CD4-positive, alpha-beta T cell (primary cell): ENCODE results near the gene ATG5. TPM values are rescaled to one million over a fixed set of nuclear protein-coding genes. Genes with fewer than 3 reads are reported as not detected.

Experiments used
- ATAC-seq: fragments of 200-7000 bp; cut with Tn5 transposase; one replicate; pipeline ENCODE4 v1.10.0; 2022; ENCODE audit warnings: mild to moderate bottlenecking; ENCODE audit not compliant: poor library complexity
- CTCF ChIA-PET: fragments of 350-600 bp; sonication (Branson Sonifier 250); formaldehyde crosslinking; loops from one replicate; lab custom pipeline; 2021; ENCODE audit warnings: antibody characterized with exemption, inconsistent platforms; lab: Charles Lee
- POLR2A ChIA-PET: fragments of 350-600 bp; sonication (Branson Sonifier 250); formaldehyde crosslinking; loops from one replicate; lab custom pipeline; 2021; ENCODE audit warnings: antibody characterized with exemption, inconsistent platforms; lab: Charles Lee
- DNase-seq, 14 experiments: peaks; one replicate each; pipeline ENCODE4 v3.0.0-alpha.2; 2013 to 2020; ENCODE audit warnings: mixed read lengths in 2 of 14
- H3K27ac ChIP-seq, 2 donors: one replicate each; pipeline versions ENCODE4 v1.5.1 to v1.7.0; 2013; ENCODE audit warnings: low read length in 2 of 2, low read depth in 1 of 2, mild to moderate bottlenecking in 1 of 2
- H3K27me3 ChIP-seq, 2 experiments: 1 replicate in 1 of 2; 2 replicates in 1 of 2; pipeline versions ENCODE4 v1.6.1 to v1.7.0; 2013; ENCODE audit warnings: low read length in 2 of 2, control low read depth in 1 of 2, mild to moderate bottlenecking in 1 of 2, moderate library complexity in 1 of 2; ENCODE audit not compliant: insufficient read depth in 2 of 2, control insufficient read depth in 1 of 2
- H3K36me3 ChIP-seq: one replicate; pipeline ENCODE4 v1.6.1; 2013; ENCODE audit warnings: low read length, control low read depth; ENCODE audit not compliant: insufficient read depth
- H3K4me1 ChIP-seq: one replicate; pipeline ENCODE4 v1.6.1; 2013; ENCODE audit warnings: low read length, control low read depth; ENCODE audit not compliant: insufficient read depth
- H3K4me3 ChIP-seq: one replicate; pipeline ENCODE4 v1.5.1; 2013; ENCODE audit warnings: mild to moderate bottlenecking, low read length, moderate library complexity
- H3K9me3 ChIP-seq, 2 experiments: 1 replicate in 1 of 2; 2 replicates in 1 of 2; pipeline versions ENCODE4 v1.6.1 to v1.7.0; 2013; ENCODE audit warnings: low read length in 2 of 2, mild to moderate bottlenecking in 2 of 2, control low read depth in 1 of 2, moderate library complexity in 1 of 2; ENCODE audit not compliant: control insufficient read depth in 1 of 2, insufficient read depth in 1 of 2
- H3K27ac Mint-ChIP-seq: one replicate; pipeline ENCODE4 v1.8.0; 2020; ENCODE audit warnings: mixed read lengths
- H3K27me3 Mint-ChIP-seq: one replicate; pipeline ENCODE4 v1.8.0; 2021; ENCODE audit warnings: mixed read lengths
- H3K36me3 Mint-ChIP-seq: one replicate; pipeline ENCODE4 v1.8.0; 2021; ENCODE audit warnings: low read depth, mixed read lengths
- H3K4me1 Mint-ChIP-seq: one replicate; pipeline ENCODE4 v1.8.0; 2021; ENCODE audit warnings: low read depth, mixed read lengths
- H3K4me3 Mint-ChIP-seq: one replicate; pipeline ENCODE4 v1.8.0; 2020; ENCODE audit warnings: mild to moderate bottlenecking, mixed read lengths
- H3K9me3 Mint-ChIP-seq: one replicate; pipeline ENCODE4 v1.8.0; 2020; ENCODE audit warnings: mixed read lengths
- intact Hi-C, 2 experiments: fragments of 100-400 bp; cut with DNase I in 1 of 2; cut with micrococcal nuclease in 1 of 2; formaldehyde crosslinking; loops; one replicate each; pipeline versions ENCODE4 v1.15.1 to v1.9.0; 2023 to 2025; cut with DNase I, micrococcal nuclease
- total RNA-seq, 174 experiments: library from RNA in 2 of 174; stranded (reverse) in 2 of 174; gene quantifications; one replicate each; pipeline ENCODE4 v1.2.3 and lab custom pipeline; 2021 to 2026
- TF ChIP-seq, protein P1 (sequence below): fragments of 200-600 bp; IDR thresholded peaks from one replicate; pipeline ENCODE4 v1.8.0; 2022; ENCODE audit warnings: antibody characterized with exemption, mild to moderate bottlenecking

The ATG5 gene
- total RNA-seq, 2 experiments from 2014 or later: 19.4 to 23.2 TPM

DNA sequence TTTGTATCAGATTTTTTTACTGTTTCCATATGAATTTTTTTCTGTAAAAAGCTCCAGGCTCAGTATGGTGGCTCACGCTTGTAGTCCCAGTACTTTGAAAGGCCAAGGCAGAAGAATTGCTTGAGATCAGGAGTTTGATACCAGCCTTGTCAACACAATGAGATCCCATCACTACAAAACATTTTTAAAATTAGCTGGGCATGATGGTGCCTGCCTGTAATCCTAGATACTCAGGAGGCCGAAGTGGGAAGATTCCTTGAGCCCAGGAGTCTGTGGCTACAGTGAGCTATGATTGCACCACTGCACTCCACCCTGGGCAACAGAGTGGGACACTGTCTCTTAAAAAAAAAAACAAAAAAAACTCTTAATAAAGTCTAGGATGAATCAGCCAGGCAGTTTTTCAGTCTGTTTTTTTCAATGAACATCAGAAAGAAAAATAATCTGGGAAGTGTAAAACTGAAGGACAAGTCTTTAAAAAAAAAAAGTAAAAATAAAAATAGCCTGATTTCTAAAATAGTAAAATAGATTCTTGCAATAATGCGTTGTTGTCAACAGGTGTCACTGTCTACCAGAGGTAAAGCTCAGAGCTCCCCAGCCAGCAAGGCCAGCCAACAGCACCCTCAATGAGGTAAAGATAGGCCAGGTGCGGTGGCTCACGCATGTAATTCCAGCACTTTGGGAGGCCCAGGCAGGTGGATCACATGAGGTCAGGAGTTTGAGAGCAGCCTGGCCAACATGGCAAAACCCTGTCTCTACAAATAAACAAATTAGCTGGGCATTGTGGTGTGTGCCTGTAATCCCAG lies 9.3 kb upstream of the ATG5 start:
- Mint-ChIP-seq H3K27ac (no peak overlapping the region), H3K9me3 (no peaks in the 10 kb centered on the region), H3K27me3 (peaks cover 53% of the 10 kb centered on the region), H3K4me1 (no peaks in the 10 kb centered on the region), H3K4me3 (no peak overlapping the region), H3K36me3 (no peaks in the 10 kb centered on the region)
- Histone ChIP-seq H3K4me1 (peaks cover 3% of the 10 kb centered on the region), H3K36me3 (no peaks in the 10 kb centered on the region), H3K4me3 (no peak overlapping the region), H3K27me3 (peaks cover 0 to 9% of the 10 kb centered on the region in 2 experiments), H3K27ac (no peak overlapping the region), H3K9me3 (no peaks in the 10 kb centered on the region)
- CTCF ChIA-PET: interaction anchor here (0.6 to 2.1 kb wide), 10 partner anchors 9 to 932 kb away, joined by 3 to 10 read pairs (median 4); partner anchors contain the start of genes ATG5, CRYBG1 and PREP
- DNase-seq (peak; percentile 15 to 82 (median 38)), ATAC-seq (peak; percentile 90)
- POLR2A ChIA-PET: interaction anchor here (0.7 to 1.8 kb wide), 3 partner anchors 9 to 851 kb away, joined by 3 to 16 read pairs (median 4); partner anchors contain the start of gene ATG5
- TF ChIP-seq, protein P1, sequence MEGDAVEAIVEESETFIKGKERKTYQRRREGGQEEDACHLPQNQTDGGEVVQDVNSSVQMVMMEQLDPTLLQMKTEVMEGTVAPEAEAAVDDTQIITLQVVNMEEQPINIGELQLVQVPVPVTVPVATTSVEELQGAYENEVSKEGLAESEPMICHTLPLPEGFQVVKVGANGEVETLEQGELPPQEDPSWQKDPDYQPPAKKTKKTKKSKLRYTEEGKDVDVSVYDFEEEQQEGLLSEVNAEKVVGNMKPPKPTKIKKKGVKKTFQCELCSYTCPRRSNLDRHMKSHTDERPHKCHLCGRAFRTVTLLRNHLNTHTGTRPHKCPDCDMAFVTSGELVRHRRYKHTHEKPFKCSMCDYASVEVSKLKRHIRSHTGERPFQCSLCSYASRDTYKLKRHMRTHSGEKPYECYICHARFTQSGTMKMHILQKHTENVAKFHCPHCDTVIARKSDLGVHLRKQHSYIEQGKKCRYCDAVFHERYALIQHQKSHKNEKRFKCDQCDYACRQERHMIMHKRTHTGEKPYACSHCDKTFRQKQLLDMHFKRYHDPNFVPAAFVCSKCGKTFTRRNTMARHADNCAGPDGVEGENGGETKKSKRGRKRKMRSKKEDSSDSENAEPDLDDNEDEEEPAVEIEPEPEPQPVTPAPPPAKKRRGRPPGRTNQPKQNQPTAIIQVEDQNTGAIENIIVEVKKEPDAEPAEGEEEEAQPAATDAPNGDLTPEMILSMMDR: peak; percentile 70
- intact Hi-C loops: loop anchor here (1.0 to 5.0 kb wide), 7 partner anchors 107 to 777 kb away; no protein-coding TSS in a partner anchor

DNA sequence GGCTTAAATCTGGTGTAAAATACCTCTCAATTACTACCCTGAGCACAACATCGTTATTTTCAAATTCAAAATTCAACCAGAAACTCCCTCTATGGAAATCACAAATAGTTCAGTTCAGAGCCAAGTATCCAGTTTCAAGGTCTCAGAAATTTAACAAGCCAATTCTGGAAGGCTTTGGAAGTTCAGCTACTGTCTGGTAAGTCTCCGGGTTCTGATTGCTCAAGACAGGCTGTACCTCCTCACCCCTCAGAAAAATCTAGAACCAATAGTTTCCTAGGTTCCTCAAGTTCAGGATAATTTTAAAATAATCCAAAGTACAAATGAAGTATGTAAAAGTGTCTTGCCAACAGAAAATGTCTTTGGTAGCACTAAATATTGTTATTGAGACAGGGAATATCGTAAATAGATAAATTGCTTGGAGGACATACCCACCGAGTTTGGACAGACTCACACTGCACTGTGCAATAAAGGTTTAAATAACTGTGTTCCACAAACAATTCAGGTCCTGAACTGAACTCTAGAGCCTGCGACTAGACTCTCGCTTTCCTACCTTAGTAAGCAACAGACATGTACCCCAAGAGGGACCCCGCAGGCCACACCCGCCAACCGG lies 729 bp downstream of the ATG5 start:
- Mint-ChIP-seq H3K4me3 (peak overlapping the region; percentile 99), H3K4me1 (peaks cover 57% of the 10 kb centered on the region), H3K27ac (peak overlapping the region; percentile 96), H3K27me3 (peaks cover 13% of the 10 kb centered on the region), H3K36me3 (peaks cover 16% of the 10 kb centered on the region), H3K9me3 (no peaks in the 10 kb centered on the region)
- no peaks in the 10 kb centered on the region for H3K9me3 ChIP-seq
- DNase-seq (peak in 1 of 14 experiments; percentile 12), ATAC-seq (no peak)
- peaks cover 0 to 8% of the 10 kb centered on the region in 2 experiments for H3K27me3 ChIP-seq
- intact Hi-C loops: loop anchor here in 1 of 2 experiments (2.0 to 5.0 kb wide), 8 partner anchors 187 to 1747 kb away; partner anchors contain the start of genes MTRES1, OSTM1, PRDM1 and QRSL1
- TF ChIP-seq, protein P1: no peak
- H3K36me3 ChIP-seq: no peaks in the 10 kb centered on the region
- POLR2A ChIA-PET: interaction anchor here (0.5 to 1.9 kb wide), 15 partner anchors 8 to 791 kb away, joined by 3 to 16 read pairs (median 5); partner anchors contain the start of gene CRYBG1
- peaks cover 22% of the 10 kb centered on the region for H3K4me1 ChIP-seq
- peak overlapping the region; percentile 85 to 91 for H3K27ac ChIP-seq
- CTCF ChIA-PET: interaction anchor here (1.3 to 1.5 kb wide), 3 partner anchors 15 to 703 kb away, joined by 3 to 6 read pairs (median 5); partner anchors contain the start of genes CRYBG1 and MTRES1
- H3K4me3 ChIP-seq: peak overlapping the region; percentile 92

DNA sequence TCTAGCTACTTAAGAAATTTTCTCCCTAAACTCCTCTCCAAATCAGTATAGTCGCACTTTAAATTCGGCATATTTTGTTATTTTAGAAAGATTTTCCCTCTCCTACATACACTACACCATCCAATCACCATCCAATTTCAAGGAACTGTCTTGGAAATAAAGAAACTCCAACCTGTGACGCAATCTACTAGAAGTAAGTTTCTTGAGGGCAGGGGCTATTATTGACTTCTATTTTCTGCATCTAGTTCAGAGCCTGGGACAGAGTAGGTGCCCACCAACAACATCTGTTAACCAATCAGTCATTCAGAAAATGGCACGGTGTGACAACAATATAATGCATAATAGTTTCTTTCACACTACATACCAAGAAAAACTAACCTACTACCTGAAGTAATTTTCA lies 3.6 kb downstream of the ATG5 start:
- Mint-ChIP-seq H3K4me1 (peaks cover 71% of the 10 kb centered on the region), H3K36me3 (peaks cover 17% of the 10 kb centered on the region), H3K4me3 (no peak overlapping the region), H3K9me3 (no peaks in the 10 kb centered on the region), H3K27ac (no peak overlapping the region), H3K27me3 (peaks cover 4% of the 10 kb centered on the region)
- no peak overlapping the region for H3K27ac ChIP-seq
- no peaks in the 10 kb centered on the region for H3K9me3 ChIP-seq
- ChIA-PET CTCF (no interaction called here), POLR2A (no interaction called here)
- intact Hi-C loops: loop anchor here in 1 of 2 experiments (5.0 kb wide), 3 partner anchors 190 to 1750 kb away; partner anchors contain the start of gene OSTM1
- no peaks in the 10 kb centered on the region for H3K36me3 ChIP-seq
- H3K27me3 ChIP-seq: no peaks in the 10 kb centered on the region
- DNase-seq (no peak), ATAC-seq (no peak)
- H3K4me3 ChIP-seq: no peak overlapping the region
- peaks cover 22% of the 10 kb centered on the region for H3K4me1 ChIP-seq
- TF ChIP-seq, protein P1: no peak
